ENCODE measurements around the gene BPIFA3.

GRCh38 chr20:33180169-33180568 is 37.0 kb upstream of the BPIFA3 start:
- TF ChIP-seq MYC (CRISPR knock-in tag; IDR thresholded peaks at IDR 0.05; ENCODE audit: borderline replicate concordance): no peak
- no peak for TF ChIP-seq ARID2 (CRISPR knock-in tag; IDR thresholded peaks at IDR 0.05; ENCODE audit: borderline replicate concordance)
- no peak for TF ChIP-seq MED1 (CRISPR knock-in tag; IDR thresholded peaks at IDR 0.05)
- no peak for TF ChIP-seq CTCF (CRISPR knock-in tag; IDR thresholded peaks at IDR 0.05)
- TF ChIP-seq CREB3 (CRISPR knock-in tag; IDR thresholded peaks at IDR 0.05): no peak
- no peak for TF ChIP-seq ZSCAN5A (CRISPR knock-in tag; IDR thresholded peaks at IDR 0.05; ENCODE audit: borderline replicate concordance)
- TF ChIP-seq POLR2A (IDR thresholded peaks at IDR 0.05; ENCODE audit: insufficient read depth in 1 of 2, low read depth in 2 of 2, low read length in 2 of 2): no peak
- TF ChIP-seq RFX1 (IDR thresholded peaks at IDR 0.05): no peak
- no peak for TF ChIP-seq MAFK (conservative IDR thresholded peaks at IDR 0.05 in 1 of 2, IDR thresholded peaks at IDR 0.05 in 1 of 2; ENCODE audit: low read length in 2 of 2)
- no peak for TF ChIP-seq ZNF382 (CRISPR knock-in tag; IDR thresholded peaks at IDR 0.05; ENCODE audit: borderline replicate concordance)
- no peak for TF ChIP-seq ZFP82 (CRISPR knock-in tag; IDR thresholded peaks at IDR 0.05; ENCODE audit: borderline replicate concordance)
- TF ChIP-seq SUZ12 (IDR thresholded peaks at IDR 0.05; ENCODE audit: low read depth, low read length): no peak
- no peak for TF ChIP-seq ELF4 (CRISPR knock-in tag; IDR thresholded peaks at IDR 0.05; ENCODE audit: borderline replicate concordance)

Measured in HepG2 (cell line).